Type B pancreatic cell (in vitro differentiated cells): ENCODE results near the gene HECTD3. TPM values are rescaled to one million over a fixed set of nuclear protein-coding genes. Genes with fewer than 3 reads are reported as not detected.

Experiments
- DNase-seq: peaks from one replicate; pipeline ENCODE4 v3.0.0; 2021; ENCODE audit warnings: mixed read lengths; ENCODE audit not compliant: unreplicated experiment; ENCODE audit errors: extremely low spot score
- H3K27ac Mint-ChIP-seq: 2 replicates; pipeline ENCODE4 v1.8.0; 2021; ENCODE audit warnings: mild to moderate bottlenecking, mixed read lengths
- H3K27me3 Mint-ChIP-seq: 2 replicates; pipeline ENCODE4 v1.8.0; 2021; ENCODE audit warnings: mixed read lengths
- H3K36me3 Mint-ChIP-seq: 2 replicates; pipeline ENCODE4 v1.8.0; 2021; ENCODE audit warnings: mixed read lengths
- H3K4me1 Mint-ChIP-seq: one replicate; pipeline ENCODE4 v1.8.0; 2021; ENCODE audit warnings: mixed read lengths; ENCODE audit not compliant: unreplicated experiment
- H3K4me3 Mint-ChIP-seq: 2 replicates; pipeline ENCODE4 v1.8.0; 2021; ENCODE audit warnings: mild to moderate bottlenecking, mixed read lengths
- H3K9me3 Mint-ChIP-seq: 2 replicates; pipeline ENCODE4 v1.8.0; 2021; ENCODE audit warnings: mixed read lengths
- total RNA-seq: library from RNA; stranded (reverse); gene quantifications from 2 replicates; pipeline ENCODE4 v1.2.1, GENCODE V29; 2021; ENCODE audit warnings: low replicate concordance
- TF ChIP-seq, protein P1 (sequence below): fragments of 200-600 bp; sonication (generic); conservative IDR thresholded peaks from 2 replicates; pipeline ENCODE4 v1.5.0; 2021; ENCODE audit warnings: antibody characterized with exemption, mild to moderate bottlenecking

The HECTD3 gene
- total RNA-seq, 1 donor from 2014 or later = 33.9 TPM

DNA sequence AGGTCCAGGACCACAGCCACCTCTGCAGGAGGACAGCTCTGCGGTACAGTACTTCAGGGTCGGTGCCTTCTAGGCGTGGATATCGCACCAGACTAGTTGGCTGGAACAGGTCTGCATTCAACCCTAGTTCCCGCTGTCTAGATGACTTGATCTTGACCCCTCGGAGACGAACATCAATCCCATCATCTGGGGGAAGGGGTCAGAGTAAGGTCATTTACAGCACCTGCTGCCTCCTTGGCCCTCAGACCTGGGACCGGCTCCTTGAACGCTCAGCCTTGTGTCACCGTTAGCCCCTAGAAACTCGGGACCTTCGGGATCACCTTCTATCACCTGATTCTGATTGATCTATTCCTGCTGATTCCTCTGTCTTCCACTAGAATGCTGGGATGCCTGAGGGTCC lies 2.6 kb downstream of the HECTD3 start:
- Mint-ChIP-seq H3K4me1 (peaks cover 20% of the 10 kb centered on the region), H3K9me3 (no peaks in the 10 kb centered on the region), H3K27me3 (no peaks in the 10 kb centered on the region), H3K36me3 (peaks cover 12% of the 10 kb centered on the region), H3K4me3 (peak overlapping the region; percentile 25), H3K27ac (no peak overlapping the region)
- no peak for DNase-seq
- TF ChIP-seq, protein P1, sequence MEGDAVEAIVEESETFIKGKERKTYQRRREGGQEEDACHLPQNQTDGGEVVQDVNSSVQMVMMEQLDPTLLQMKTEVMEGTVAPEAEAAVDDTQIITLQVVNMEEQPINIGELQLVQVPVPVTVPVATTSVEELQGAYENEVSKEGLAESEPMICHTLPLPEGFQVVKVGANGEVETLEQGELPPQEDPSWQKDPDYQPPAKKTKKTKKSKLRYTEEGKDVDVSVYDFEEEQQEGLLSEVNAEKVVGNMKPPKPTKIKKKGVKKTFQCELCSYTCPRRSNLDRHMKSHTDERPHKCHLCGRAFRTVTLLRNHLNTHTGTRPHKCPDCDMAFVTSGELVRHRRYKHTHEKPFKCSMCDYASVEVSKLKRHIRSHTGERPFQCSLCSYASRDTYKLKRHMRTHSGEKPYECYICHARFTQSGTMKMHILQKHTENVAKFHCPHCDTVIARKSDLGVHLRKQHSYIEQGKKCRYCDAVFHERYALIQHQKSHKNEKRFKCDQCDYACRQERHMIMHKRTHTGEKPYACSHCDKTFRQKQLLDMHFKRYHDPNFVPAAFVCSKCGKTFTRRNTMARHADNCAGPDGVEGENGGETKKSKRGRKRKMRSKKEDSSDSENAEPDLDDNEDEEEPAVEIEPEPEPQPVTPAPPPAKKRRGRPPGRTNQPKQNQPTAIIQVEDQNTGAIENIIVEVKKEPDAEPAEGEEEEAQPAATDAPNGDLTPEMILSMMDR = no peak

DNA sequence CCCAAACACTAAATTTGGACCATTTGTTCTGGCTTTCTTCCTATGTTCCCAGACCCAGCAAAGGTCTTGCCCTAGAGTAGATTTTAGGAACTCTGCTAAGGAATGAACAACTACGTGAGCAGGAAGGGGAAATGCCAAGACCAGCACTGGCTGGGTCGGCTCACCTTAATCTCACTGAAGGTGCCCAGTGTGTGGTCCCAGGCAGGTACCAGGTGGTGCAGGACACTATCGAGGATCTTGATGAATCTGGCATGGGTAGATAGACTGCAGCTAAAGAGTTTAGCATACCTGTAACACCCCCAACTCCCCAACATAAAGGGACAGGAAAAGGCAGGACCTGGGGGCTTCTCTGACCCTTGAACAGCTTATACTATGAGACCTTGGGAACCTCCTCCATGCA lies 3.0 kb downstream of the HECTD3 start:
- H3K4me3 Mint-ChIP-seq = peak overlapping the region; percentile 25
- no peaks in the 10 kb centered on the region for H3K9me3 Mint-ChIP-seq
- DNase-seq = no peak
- no peak overlapping the region for H3K27ac Mint-ChIP-seq
- H3K36me3 Mint-ChIP-seq = peaks cover 12% of the 10 kb centered on the region
- peaks cover 20% of the 10 kb centered on the region for H3K4me1 Mint-ChIP-seq
- TF ChIP-seq, protein P1 = no peak
- H3K27me3 Mint-ChIP-seq = no peaks in the 10 kb centered on the region

DNA sequence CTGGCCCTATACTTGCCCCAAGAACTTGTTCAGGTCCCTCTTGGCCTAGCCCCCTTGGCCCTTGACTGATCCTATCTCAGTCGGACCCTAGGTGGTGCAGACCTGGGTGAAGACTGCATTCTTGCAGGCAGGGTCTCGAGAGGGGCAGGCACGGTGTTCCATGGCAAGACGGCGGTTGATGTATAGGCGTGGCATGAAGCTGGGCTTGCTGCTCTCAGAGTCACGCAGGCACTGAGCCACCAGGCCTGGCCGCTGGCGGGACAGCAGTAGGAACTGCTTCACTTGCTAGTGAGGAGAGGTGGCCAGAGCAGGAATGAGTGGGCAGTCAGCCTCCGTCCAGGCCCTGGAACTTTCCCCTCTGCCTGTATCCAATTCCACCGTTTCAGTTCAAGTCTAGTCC lies 3.8 kb downstream of the HECTD3 start:
- Mint-ChIP-seq H3K27me3 (no peaks in the 10 kb centered on the region), H3K27ac (no peak overlapping the region), H3K36me3 (peaks cover 19% of the 10 kb centered on the region), H3K4me1 (peaks cover 20% of the 10 kb centered on the region), H3K9me3 (no peaks in the 10 kb centered on the region), H3K4me3 (no peak overlapping the region)
- DNase-seq = peak; percentile 43
- TF ChIP-seq, protein P1 = no peak

DNA sequence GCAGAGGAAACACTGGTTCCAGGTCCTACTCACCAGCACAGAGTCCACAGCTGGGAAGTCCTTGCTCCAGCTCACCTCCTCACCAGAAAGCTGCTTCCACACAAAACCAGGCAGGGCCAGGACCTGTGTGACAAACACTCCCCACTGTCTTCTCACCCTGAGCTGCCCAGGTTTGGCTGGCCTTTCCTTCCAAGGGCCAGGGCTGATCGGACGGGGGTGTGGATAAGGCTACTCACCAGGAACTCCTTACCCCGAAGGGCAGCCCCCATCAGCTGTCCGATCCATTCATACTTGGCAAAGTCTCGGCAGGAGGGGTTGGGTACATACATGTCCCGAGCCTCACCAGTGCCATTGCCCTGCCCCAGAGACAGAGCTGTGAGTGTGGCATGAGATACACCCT lies 5.4 kb downstream of the HECTD3 start:
- Mint-ChIP-seq H3K4me3 (no peak overlapping the region), H3K27ac (no peak overlapping the region), H3K27me3 (no peaks in the 10 kb centered on the region), H3K36me3 (peaks cover 21% of the 10 kb centered on the region), H3K9me3 (no peaks in the 10 kb centered on the region), H3K4me1 (peaks cover 10% of the 10 kb centered on the region)
- no peak for DNase-seq
- TF ChIP-seq, protein P1 = no peak

DNA sequence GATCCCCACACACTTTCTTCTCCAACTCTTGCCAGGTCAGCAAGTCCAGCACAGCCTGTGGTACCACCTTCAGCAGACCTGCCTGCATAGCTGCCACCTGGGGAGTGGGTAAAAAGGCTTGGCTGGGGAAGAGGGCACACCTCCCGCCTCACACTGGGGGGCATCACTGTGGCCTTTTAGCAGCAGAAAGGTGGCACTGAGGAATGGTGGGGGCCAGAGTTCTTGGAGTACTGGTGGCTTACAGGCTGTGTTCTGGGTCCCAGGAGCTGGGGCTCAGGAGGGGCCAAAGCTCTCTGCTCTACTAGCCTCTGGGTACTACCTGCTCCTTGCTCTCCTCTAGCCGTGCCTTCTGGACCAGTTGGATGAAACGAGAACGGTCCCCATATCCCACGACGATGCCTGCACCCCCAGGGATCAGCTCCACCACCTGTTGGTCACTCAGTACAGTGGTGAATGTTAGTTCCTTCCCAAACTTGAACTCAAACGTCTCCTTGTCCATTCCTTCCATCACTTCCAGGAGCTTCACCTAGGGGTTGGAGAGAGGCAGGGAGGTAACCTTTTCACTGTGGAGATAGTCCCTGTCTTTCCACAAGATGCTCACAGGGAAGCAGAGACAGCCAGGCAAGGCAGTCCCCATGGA lies 6.7 kb downstream of the HECTD3 start:
- DNase-seq = no peak
- Mint-ChIP-seq H3K9me3 (no peaks in the 10 kb centered on the region), H3K27me3 (no peaks in the 10 kb centered on the region), H3K36me3 (peaks cover 21% of the 10 kb centered on the region), H3K4me1 (peaks cover under 1% of the 10 kb centered on the region), H3K4me3 (no peak overlapping the region), H3K27ac (no peak overlapping the region)
- TF ChIP-seq, protein P1 = no peak
